Activated CD4-positive, alpha-beta T cell treated with anti-CD3 and anti-CD28 coated beads, Interleukin-10, Interleukin-2, amounts not matched to agents 100 ng/mL and 50 ng/mL, durations not matched to agents 16 hours and 8 hours (primary cell): ENCODE results near the gene STAT4.

Experiments used
- DNase-seq: peaks from one replicate; pipeline ENCODE4 v3.0.0-alpha.2; 2020

Gene STAT4

DNA sequence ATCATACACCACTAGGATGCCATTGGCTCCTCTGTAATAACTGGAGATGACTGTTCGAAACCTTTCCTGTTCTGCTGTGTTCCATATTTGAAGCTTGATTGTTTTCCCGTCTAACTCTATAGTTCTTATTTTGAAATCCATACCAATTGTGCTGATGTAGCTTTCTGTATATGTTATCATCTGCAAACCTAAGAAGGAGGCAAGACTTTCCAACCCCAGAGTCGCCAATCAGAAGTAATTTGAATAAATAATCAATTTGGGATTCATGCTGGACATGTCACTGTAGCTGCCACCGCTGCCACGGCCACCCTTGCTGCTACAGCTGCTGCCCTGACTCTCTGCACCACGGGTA lies 157.5 kb downstream of the STAT4 start:
- DNase-seq: no peak

DNA sequence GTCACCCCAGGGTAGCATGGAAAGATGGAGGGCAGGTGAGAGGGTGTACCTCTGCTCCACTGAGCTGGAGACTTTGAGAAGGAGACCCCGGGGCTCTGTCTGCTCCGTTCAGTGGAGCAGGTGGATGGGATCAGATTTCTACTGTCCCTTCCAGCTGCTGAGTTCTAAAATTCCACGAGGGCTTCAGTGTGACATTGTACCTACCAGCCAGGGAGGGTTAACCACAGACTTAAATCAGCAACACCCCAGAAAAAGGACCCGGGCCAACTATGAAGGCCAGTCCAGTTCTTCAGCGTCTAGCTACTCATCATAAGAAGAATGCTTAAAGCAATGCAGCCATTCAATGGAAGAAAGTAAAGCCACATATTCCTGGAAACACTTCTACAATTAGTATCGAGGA lies 160.7 kb downstream of the STAT4 start:
- no peak for DNase-seq

DNA sequence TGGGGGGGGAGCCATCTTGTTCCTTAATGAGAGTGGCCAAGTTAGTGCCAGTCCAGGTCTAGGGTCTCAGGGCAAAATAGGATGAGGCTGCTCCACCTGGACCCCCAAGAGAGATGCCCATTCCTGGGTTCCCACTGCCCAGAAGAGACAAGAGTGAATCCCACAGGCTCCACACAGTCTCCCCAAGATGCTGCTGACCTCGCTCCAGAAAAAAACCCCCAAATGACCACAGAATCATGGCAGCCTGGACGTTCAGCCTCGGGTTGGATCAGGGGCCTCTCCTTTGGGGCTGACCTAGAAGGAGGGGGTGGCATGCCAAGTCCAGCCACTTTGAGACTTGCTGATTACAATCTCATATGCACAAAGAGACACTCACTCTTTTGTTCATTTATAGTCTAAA lies 161.9 kb downstream of the STAT4 start:
- no peak for DNase-seq

DNA sequence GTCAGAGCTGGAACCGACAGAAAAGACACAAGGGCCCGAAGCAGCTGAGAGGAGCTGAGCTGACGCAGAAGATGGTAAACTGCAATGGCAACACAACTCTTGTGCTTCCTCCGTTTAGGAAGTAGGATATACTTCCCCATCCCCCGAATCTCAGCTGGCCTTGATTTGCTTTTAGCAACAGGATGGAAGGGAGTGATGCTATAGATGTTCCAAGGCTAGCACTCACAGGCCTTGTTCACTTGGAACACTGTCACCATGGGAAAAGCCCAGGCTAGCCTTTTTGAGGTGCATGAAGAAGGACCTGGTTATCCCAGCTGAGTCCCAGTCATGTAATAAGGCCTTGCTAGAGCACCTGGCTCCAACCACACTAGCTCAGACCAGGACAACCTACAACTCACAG lies 162.9 kb downstream of the STAT4 start:
- no peak for DNase-seq

DNA sequence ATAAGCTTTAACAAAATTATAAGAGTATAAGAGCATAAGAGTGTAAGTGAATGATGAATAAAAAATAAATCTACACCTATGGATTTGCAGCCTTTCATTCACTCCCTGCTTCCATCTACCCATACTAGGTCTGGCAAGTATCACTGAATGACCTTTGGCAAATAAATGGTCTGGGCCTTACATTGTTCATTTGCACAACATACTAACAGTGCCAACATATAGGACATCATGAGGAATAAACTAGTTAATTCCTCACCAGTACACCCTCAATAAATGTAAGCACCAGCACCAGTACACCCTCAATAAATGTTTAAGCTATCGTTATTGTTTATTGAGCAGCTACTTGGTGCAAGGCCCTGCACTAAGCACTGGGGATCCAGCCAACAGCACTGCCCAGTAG lies 163.7 kb downstream of the STAT4 start:
- DNase-seq: no peak

DNA sequence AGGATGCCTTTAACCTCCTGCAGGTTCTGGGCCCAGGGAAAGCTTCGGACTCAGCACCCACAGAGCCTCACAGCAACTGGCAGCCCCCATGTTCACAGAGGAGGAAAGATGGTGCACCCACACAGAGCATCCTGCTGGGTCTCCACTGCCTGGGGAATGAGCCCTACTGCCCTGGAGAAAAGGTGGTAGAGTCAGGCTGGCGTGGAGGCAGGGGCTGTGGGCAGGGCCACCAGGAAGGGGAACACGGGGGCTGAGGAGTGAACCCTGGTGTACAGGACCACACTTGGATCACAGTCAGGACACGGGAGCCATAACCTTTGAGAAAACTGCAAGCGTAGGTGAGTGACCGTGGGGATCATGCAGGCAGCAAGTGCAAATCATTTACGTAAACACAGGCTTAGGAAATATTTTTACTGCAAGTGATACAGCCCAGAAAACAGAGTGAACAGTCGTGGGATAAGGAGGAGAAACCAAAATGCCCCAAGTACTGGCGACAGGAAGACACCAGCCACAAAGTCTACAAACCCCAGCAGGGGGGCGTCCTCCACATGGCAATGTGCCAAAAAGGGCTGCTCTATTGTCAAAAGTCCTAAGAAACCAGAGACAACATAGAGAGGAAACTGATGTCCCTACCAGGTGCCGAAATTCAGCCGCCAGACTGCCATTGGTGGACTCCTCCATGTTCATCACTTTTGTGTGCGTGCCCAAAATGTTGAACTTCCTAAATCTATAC lies 164.4 kb downstream of the STAT4 start:
- DNase-seq: no peak

DNA sequence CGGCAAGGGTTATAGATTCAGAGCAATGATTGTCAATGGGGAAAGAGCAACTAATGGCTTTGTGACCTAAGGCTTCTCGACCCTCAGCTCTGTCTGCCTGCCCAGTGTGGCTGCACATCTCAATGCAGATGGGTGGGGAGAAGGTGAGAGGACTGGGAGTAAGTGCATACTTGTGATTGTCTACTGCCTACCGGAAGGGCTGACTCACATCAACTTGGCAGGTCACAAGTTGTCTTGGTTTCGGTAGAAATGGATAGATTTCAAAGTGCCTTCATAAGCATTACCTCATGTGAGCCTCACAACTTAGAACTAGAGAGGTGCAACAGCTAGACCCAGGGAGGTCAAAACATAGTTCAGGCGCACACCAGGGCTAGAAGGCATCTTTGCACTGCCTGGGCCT lies 166.2 kb downstream of the STAT4 start:
- peak; percentile 60 for DNase-seq

DNA sequence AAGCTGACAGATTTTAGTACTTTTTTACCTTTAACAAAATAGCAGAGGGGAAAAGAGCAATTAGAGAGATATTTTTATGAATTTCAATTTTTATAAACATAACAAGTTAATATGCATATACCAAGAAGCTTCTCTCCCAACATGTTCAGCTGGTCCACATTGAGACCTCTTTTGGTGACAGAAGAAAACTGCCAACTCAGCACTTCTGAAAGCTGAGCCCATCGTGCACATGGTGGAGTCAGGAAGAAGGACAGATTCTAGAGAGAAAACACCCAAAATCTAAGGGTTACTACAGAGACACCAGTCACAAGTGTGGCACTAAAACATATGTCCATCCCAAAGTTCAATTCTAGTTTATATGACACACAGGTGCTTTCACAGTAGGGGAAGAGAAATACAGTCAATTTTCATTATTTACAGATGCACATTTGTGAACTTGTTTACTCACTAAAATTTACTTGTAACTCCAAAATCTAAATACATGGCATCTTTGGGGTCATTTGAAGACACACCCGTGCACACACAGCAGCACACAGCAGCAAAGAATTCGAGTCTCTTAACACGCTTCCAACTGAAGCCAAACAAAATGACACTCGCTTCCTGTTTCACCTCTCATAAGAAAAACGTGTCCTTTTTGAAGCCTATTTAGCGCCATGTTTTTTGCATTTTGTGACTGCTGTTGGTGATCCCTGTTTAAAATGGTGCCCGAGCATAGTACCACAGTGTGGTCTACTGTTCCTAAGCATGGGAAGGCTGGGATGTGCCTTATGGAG lies 168.3 kb downstream of the STAT4 start:
- DNase-seq: no peak

DNA sequence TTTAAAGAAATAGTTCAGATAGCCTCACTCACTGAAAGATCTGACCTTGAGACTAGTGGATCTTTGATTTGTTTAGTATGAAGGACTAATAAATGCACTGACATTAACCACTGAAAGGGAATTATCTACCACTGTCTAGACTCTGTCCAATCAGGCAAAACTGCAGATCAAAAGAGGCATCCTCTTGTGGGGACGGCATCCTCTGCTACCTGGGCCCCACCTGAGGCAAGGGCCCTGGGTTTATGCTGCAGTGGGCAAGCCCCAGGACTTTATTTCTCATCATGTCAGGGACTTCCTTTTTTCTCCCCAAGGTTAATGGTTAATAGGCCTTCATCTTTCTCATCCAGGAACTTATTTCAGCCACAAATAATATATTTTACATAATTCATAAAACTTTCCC lies 169.1 kb downstream of the STAT4 start:
- DNase-seq: no peak

DNA sequence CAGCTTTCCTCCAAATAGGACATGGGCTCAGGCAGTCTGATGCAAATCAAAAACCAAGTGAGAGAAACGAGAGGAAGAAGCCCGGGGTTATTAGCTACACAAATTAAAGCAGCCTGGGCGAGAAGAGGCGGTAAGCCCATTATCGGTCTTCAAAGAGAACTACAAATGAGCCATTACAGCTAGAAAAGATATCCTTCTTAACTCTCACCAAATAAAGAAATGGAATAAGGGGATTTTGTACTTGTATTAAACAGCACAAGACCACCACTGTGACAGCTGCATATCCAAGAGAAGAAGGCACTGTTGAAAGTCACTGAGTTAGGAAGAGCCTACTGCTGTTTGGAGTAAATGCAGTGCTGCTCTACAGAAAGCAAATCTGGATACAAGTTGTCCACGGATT lies 169.5 kb downstream of the STAT4 start:
- no peak for DNase-seq

DNA sequence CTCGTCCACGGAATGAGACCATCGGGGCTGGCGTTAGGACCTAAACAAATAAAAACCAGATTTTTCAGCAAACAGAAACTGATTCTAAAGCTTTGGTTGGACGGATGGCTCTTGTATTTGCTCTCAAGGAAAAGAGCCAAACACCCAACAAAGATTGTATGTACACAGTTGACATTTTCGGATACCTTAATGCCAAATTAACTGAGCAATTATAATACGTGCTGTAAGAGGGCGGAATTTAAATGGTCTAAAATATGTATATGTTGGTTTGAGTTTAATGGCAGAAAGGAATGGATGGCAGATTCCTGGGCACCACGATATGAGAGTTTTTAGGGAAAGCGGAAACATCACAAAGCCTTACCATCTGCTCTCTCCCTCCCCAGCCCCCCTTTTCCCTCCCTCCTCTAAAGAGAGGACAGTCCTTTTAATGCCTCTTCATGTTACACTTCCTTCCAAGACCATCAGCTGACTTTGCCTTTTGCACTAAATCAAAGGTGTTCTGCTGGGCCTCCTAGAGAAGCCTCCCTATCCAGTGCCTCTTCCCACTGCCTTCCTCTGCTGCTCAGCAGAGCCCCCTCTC lies 170.1 kb downstream of the STAT4 start:
- no peak for DNase-seq

DNA sequence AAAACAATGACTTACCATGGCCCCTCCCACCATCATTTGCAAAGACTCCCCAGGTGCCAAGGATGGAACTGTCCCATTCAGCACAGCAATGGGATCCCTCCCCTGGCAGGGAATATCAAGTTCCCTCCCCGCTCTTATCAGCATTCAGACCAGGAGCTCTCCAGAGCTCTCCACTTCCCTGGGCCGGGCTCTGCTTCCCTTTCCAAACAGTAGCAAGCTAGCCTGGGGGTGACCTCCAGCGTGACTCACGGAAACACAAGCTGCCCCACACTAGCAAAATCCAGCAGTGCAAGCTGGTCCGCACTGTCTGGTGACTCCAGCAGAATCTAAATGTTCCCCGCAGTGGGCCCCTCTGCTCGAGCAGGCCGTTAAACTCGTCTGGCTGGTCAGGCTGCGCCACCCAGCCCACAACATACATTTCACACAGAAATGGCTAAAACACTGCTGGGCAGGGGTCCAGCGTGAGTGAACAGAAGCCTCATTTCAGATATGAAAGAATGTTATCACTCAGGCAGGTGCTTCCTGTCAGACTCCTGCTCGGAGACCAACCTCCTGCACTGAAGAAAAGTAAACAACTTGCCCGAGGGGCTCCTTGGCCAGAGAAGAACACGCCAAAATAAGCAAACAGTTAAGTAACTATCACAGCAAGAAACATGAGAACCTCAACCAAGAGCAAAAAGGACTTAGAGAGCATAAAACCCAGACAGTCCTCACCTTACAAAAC lies 170.7 kb downstream of the STAT4 start:
- no peak for DNase-seq
